Fibroblast of lung (primary cell): ENCODE results near the gene DNAJB1. TPM values are rescaled to one million over a fixed set of nuclear protein-coding genes. Genes with fewer than 3 reads are reported as not detected.

ENCODE experiments used
- DNase-seq, 2 donors: peaks; one replicate each; pipeline versions ENCODE4 v3.0.0 to v3.0.0-alpha.2; 2010; ENCODE audit warnings: low read depth in 2 of 2
- H2AFZ ChIP-seq: 2 replicates; pipeline ENCODE4 v1.5.1; 2012; ENCODE audit warnings: low read length, control low read depth, inconsistent platforms
- H3K27ac ChIP-seq: 2 replicates; pipeline ENCODE4 v1.5.1; 2011; ENCODE audit warnings: low read length, control low read depth; ENCODE audit not compliant: insufficient read depth
- H3K27me3 ChIP-seq: 2 replicates; pipeline ENCODE4 v1.5.1; 2011; ENCODE audit warnings: mild to moderate bottlenecking, low read length; ENCODE audit not compliant: control insufficient read depth, insufficient read depth
- H3K36me3 ChIP-seq: 2 replicates; pipeline ENCODE4 v1.5.1; 2011; ENCODE audit warnings: low read length; ENCODE audit not compliant: control insufficient read depth, insufficient read depth
- H3K4me1 ChIP-seq: 2 replicates; pipeline ENCODE4 v1.5.1; 2011; ENCODE audit warnings: low read length; ENCODE audit not compliant: control insufficient read depth, insufficient read depth; ENCODE audit errors: extremely low read depth
- H3K4me2 ChIP-seq: 2 replicates; pipeline ENCODE4 v1.5.1; 2011; ENCODE audit warnings: low read length, control low read depth; ENCODE audit not compliant: insufficient read depth; ENCODE audit errors: extremely low read depth
- H3K4me3 ChIP-seq, 4 experiments: fragments of 200-600 bp in 1 of 4; sonication (generic) in 1 of 4; replicated peaks in 1 of 4; 2 replicates each; pipeline ENCODE4 v1.5.1; 2011 to 2016; ENCODE audit warnings: low read length in 4 of 4, low read depth in 3 of 4, mild to moderate bottlenecking in 3 of 4, control low read depth in 2 of 4, inconsistent platforms in 1 of 4, mixed read lengths in 1 of 4; ENCODE audit not compliant: insufficient read depth in 1 of 4; ENCODE audit errors: control extremely low read depth in 1 of 4
- H3K79me2 ChIP-seq: 2 replicates; pipeline ENCODE4 v1.5.1; 2012; ENCODE audit warnings: mild to moderate bottlenecking, low read length, inconsistent platforms; ENCODE audit not compliant: control insufficient read depth, insufficient read depth
- H3K9ac ChIP-seq: 2 replicates; pipeline ENCODE4 v1.5.1; 2011; ENCODE audit warnings: mild to moderate bottlenecking, low read length, control low read depth; ENCODE audit not compliant: insufficient read depth
- H3K9me3 ChIP-seq: 2 replicates; pipeline ENCODE4 v1.5.1; 2012; ENCODE audit warnings: low read depth, low read length; ENCODE audit not compliant: control insufficient read depth, insufficient read depth
- H4K20me1 ChIP-seq: 2 replicates; pipeline ENCODE4 v1.5.1; 2011; ENCODE audit warnings: low read length; ENCODE audit not compliant: control insufficient read depth, insufficient read depth; ENCODE audit errors: extremely low read depth
- EZH2 ChIP-seq: IDR thresholded peaks from 2 replicates; pipeline ENCODE4 v1.5.1; 2012; ENCODE audit warnings: low read length, control low read depth, mild to moderate bottlenecking; ENCODE audit errors: missing control alignments
- polyA plus RNA-seq, 2 donors: library from polyadenylated mRNA; depleted of rRNA in 1 of 2; stranded (reverse) in 1 of 2; unstranded in 1 of 2; fragments of >200 nt; gene quantifications; 2 replicates each; pipeline ENCODE4 v1.2.1, GENCODE V29; 2011 to 2012; ENCODE audit warnings: missing spikeins in 1 of 2
- total RNA-seq: library from RNA; depleted of rRNA; stranded (reverse); fragments of >200 nt; gene quantifications from 2 replicates; pipeline ENCODE4 v1.2.1, GENCODE V29; 2014
- TF ChIP-seq, protein P1 (sequence below), 2 donors: IDR thresholded peaks in 1 of 2; conservative IDR thresholded peaks in 1 of 2; 1 replicate in 1 of 2; 2 replicates in 1 of 2; pipeline ENCODE4 v1.5.1; 2011 to 2012; ENCODE audit warnings: low read length in 2 of 2, control low read depth in 1 of 2, inconsistent platforms in 1 of 2, low read depth in 1 of 2, mild to moderate bottlenecking in 1 of 2

DNAJB1 gene
- total and polyA plus RNA-seq, 2 donors (not counting 1 experiment from before 2014, with no cell fraction given) = 87.3 to 87.7 TPM

DNA sequence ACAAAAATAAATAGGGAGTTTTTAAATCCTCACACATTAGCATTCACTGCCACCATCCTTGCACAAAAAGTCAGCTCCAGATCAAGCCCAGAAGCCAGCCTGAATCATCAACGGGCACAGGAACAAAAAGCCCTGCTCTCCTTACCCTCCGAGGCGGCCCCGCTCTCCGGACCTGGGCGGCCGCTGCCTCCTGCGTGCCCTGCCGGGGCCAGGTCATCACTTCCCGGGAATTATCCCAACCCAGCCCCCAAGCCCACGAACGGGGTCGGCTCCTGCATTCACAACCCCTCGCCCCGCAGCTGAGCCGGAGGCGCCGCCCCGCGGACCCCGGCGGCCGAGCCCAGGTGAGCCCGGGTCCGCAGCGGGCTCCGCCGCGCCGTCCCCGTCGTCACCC, 754 bp downstream of the DNAJB1 start:
- Histone ChIP-seq H4K20me1 (no peaks in the 10 kb centered on the region), H3K27me3 (no peaks in the 10 kb centered on the region), H3K27ac (peak overlapping the region; percentile 99), H3K4me1 (peaks cover 16% of the 10 kb centered on the region), H2AFZ (no peak overlapping the region), H3K9ac (peak overlapping the region; percentile 98), H3K4me3 (peak overlapping the region; percentile 92 to 98 (median 96)), H3K79me2 (peaks cover 39% of the 10 kb centered on the region), H3K36me3 (peaks cover 22% of the 10 kb centered on the region), H3K9me3 (no peaks in the 10 kb centered on the region), H3K4me2 (peak overlapping the region; percentile 100)
- no peak for DNase-seq
- TF ChIP-seq, protein P1, sequence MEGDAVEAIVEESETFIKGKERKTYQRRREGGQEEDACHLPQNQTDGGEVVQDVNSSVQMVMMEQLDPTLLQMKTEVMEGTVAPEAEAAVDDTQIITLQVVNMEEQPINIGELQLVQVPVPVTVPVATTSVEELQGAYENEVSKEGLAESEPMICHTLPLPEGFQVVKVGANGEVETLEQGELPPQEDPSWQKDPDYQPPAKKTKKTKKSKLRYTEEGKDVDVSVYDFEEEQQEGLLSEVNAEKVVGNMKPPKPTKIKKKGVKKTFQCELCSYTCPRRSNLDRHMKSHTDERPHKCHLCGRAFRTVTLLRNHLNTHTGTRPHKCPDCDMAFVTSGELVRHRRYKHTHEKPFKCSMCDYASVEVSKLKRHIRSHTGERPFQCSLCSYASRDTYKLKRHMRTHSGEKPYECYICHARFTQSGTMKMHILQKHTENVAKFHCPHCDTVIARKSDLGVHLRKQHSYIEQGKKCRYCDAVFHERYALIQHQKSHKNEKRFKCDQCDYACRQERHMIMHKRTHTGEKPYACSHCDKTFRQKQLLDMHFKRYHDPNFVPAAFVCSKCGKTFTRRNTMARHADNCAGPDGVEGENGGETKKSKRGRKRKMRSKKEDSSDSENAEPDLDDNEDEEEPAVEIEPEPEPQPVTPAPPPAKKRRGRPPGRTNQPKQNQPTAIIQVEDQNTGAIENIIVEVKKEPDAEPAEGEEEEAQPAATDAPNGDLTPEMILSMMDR (conservative IDR thresholded peaks at IDR 0.05 in 1 of 2, IDR thresholded peaks at IDR 0.05 in 1 of 2; ENCODE audit: low read depth in 1 of 2, low read length in 2 of 2) = no peak
- no peak for TF ChIP-seq EZH2

DNA sequence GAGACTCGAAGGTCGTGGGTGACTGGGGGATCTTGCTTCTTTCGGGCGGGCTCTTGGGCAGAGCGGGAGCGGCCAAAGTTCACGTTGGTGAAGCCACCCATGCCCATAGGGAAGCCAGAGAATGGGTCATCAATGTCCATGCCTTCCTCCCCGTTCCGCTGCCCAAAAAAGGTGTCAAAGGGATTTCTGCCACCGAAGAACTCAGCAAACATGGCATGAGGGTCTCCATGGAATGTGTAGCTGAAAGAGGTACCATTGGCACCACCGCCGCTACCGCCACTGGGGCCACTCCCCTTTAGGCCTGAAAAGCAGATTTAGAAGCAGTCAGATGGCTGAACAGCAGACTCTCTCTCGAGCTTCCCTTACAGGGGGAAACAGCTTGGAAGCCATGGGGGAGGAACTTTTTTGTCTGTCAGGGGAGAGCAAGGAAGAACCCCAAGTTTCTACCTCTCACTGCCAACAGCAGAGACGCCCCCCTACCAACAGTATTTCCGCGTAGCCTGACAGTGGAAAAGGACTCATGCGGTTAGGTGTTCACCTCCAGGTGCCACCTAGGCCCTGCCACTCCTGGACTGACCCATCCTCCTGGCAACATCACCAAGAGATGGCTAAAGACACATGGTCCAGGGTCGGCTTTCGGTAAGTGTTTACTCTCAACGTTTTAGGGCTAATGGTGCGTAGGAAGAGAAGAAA, 1.3 kb downstream of the DNAJB1 start:
- peak overlapping the region; percentile 100 for H3K4me2 ChIP-seq
- peaks cover 16% of the 10 kb centered on the region for H3K4me1 ChIP-seq
- TF ChIP-seq, protein P1 (conservative IDR thresholded peaks at IDR 0.05 in 1 of 2, IDR thresholded peaks at IDR 0.05 in 1 of 2; ENCODE audit: low read depth in 1 of 2, low read length in 2 of 2) = no peak
- TF ChIP-seq EZH2 = no peak
- H3K4me3 ChIP-seq = peak overlapping the region; percentile 92 to 98 (median 96)
- no peaks in the 10 kb centered on the region for H4K20me1 ChIP-seq
- peak overlapping the region; percentile 98 for H3K9ac ChIP-seq
- no peaks in the 10 kb centered on the region for H3K9me3 ChIP-seq
- no peak for DNase-seq
- peaks cover 39% of the 10 kb centered on the region for H3K79me2 ChIP-seq
- H3K27ac ChIP-seq = peak overlapping the region; percentile 99
- no peak overlapping the region for H2AFZ ChIP-seq
- no peaks in the 10 kb centered on the region for H3K27me3 ChIP-seq
- H3K36me3 ChIP-seq = peaks cover 22% of the 10 kb centered on the region

DNA sequence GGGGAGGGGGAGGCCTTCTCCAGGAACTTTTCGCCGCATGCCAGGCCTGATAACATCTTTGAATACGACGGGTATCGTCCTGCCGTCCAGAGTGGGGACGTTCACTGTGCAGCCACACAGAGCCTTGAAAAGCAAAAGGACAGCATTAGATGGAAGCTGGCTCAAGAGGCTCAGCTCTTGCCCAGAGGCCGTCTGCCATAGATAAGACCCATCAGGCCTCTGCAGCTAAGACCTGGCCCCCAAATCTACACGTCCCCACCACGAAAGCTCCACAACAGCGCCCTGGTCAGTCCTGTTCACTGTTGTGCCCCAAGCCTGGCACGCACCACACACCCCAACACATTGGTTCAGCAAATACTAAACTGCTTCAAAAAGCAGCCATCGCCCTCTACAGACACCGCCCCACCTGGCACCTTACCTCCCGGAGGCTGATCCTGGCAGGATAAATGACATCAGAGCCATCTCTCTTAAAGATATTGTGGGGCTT, 2.1 kb downstream of the DNAJB1 start:
- DNase-seq = no peak
- H2AFZ ChIP-seq = no peak overlapping the region
- H4K20me1 ChIP-seq = no peaks in the 10 kb centered on the region
- peak overlapping the region; percentile 8 for H3K9ac ChIP-seq
- peaks cover 22% of the 10 kb centered on the region for H3K36me3 ChIP-seq
- peak overlapping the region; percentile 100 for H3K4me2 ChIP-seq
- H3K4me3 ChIP-seq = peak overlapping the region; percentile 92 to 98 (median 96)
- peaks cover 19% of the 10 kb centered on the region for H3K4me1 ChIP-seq
- peak overlapping the region; percentile 99 for H3K27ac ChIP-seq
- no peaks in the 10 kb centered on the region for H3K27me3 ChIP-seq
- no peak for TF ChIP-seq EZH2
- peaks cover 39% of the 10 kb centered on the region for H3K79me2 ChIP-seq
- no peaks in the 10 kb centered on the region for H3K9me3 ChIP-seq
